Fibroblast of skin of left biceps (primary cell): ENCODE results near the gene ATP6V0D1.

Source experiments
- DNase-seq, 2 experiments: peaks; one replicate each; pipeline ENCODE4 v3.0.0-alpha.2; 2013; ENCODE audit warnings: low read depth in 2 of 2

Gene ATP6V0D1

DNA sequence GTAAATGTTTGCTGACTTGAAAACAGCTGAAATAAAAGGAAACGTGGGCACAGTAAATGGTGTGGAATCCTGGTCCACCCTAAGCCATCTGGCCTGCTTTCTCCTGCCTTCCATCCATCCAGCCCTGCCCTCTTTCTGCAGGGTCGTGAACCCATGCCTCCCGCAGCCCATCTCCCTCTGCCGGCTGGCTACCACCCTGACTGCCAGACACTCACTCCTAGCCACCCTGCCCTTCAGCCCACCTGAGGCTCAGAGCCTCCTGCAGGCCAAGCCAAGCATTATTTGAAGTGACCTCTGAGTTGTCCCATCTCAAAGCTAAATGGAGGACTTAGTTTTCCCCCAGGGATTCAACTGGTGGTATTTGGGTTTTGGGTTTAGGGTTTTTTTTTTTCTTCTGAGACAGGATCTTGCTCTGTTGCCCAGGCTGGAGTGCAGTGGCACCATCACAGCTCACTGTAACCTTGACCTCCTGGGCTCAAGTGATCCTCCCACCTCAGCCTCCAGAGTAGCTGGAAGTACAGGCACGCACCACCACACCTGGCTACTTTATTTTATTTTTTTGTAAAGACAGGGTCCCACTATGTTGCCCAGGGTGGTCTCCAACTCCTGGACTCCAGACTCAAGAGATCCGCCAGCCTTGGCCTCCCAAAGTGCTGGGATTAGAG lies 73.0 kb downstream of the ATP6V0D1 start:
- DNase-seq, result no peak

DNA sequence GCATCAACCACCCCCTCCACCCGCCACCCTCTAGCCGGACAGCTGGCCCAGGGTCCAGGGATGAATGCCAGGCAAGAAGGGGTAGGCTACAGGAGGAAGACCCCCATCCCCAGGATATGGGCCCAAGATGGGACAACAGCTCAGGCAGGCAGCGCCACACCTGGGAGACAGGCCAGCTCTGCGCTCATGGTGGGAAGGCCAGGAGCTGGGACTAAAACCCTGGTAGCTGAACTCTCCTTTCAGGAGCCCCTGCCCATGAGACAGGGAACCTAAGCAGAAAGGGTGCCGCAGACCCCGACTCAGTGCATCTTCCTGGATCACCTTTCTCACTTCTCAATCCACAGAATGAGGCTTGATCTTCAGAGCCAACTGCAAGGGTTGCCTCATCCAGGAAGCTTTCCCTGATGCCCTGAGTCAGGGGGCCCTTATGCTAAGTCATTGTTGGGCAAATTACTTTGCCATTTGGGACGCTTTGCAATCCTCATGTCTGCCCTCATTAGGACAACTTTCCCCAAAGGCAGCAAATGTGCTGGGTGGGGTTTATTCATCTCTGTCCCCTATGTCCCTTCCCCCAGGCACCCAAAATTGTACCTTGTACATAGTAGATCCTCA lies 73.7 kb downstream of the ATP6V0D1 start:
- DNase-seq, result no peak

DNA sequence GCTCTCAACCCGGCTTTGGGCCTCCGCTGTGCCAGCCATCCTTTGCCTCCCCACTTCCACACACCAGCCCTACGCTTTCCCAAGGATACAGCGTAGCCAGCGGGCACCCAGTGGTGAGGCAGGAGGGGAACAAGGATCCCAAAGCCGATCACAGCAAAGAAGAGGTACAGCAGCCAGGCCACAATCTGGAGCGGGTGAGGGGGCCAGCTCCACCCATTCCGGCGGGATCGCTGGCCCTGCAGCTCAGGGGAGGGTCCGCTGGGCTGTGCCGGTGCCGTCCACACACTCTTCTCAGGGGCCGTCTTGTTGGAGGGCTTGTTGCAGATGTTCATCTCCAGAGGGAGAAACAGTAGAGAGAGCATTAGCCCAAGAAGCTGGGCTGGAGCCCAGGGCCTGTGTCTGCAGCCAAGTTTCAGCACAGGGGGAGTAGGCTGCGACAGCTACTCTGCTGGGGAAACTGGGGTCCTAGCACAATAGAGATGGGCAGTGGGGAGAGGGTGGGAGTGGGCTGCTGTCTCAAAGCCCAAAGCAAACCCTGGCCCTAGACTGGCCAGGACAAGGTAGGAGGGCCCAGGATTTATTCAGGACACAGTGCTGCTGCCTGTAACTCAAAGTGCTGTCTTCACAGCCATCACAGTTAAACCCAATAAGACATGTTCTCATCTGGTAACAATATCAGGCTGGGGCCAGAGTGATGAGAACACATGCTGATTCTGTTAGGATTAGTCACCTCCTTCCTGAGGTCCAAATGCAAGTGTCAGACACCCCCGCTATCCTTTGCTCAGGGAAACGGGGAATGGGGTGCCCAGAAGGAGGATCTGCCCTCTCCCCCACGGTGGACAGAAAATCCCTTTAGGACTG lies 74.6 kb downstream of the ATP6V0D1 start:
- peak; percentile 74 to 76 for DNase-seq

DNA sequence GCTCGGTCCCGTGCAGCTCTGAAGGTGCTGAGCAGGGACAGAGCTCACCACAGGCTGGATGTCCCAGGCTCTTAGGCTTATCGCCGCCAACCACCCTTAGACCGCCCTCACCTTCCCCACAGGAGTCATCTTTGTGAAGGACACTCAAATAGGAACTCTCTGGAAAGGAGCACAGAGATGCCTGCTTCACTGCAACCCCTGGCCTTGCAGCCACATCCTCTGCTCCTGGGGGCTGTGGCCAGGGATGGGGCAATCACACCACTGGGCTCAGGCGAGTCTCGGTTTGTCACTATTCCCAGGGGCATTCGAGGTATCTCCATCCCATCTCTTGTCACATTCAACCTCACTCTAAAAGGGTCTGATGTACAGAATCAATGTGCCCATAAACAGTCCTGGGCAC lies 75.6 kb downstream of the ATP6V0D1 start:
- DNase-seq, result no peak

DNA sequence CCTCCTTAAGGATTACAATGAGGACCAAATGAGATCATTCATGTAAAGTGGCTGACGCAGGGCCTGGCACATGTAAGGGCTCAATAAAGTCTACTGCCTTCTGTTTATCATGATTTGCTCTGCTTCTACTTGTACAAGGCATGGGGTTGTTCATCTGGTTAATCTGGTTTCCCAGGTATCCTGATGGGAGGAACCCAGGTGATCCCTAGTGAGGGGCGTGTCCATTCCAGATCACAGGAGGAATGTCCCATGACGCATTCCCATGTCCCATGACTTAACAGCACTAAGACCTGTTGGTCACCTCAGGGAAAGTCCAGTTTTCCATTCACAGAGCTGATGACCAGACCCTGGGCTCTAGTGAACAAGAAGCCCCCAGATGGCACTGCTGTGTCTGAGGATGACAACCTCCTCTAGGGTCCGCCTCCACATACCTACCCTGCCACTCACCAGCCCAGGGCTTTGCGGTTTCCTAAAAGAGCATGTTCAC lies 76.2 kb downstream of the ATP6V0D1 start:
- no peak for DNase-seq

DNA sequence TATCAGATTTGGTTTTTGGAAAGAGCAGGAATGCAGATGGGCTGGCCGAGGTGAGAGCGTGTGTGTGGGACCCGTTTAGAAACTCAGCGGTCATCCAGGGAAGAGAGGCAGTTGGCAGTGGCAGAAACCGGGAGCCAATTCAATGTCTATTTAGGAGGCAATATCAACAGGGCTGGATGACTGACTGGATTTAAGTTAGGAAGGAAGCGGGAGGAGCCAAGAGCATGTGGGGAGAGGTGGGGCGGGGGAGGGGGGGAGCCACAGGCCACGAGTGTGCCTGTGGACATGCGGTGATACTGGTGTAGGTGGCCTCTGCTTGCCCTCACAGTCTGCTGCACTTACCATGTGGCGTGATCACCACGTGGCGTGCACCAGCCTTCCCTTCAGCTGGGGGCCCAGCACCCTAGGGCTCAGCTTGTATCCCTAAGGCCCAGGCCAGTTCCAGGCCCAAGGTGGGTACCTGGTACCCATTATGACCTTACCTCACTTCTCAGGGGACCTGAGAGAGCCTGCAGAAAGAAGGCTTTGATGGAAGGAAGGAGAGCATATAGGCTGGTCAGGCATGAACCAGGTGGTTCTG lies 76.9 kb downstream of the ATP6V0D1 start:
- no peak for DNase-seq

DNA sequence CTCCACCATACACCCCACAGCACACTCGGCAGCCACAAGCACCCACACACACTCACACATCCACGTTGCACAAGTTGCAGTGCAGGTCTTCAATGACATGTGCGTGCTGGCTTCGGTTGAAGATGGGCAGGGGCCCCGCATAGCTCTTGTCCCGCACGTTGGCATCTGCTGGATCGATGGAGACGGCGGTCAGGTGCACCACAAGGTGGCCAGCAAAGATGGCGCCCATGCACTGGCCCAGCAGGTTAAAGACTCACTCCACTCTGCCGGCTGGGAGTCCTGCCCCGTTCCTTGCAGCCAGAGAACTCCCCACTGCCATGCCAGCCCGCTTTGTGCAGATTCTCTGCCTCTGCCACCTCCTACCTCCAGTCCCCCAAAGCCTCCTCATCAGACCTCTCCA lies 80.1 kb downstream of the ATP6V0D1 start:
- DNase-seq, result no peak

DNA sequence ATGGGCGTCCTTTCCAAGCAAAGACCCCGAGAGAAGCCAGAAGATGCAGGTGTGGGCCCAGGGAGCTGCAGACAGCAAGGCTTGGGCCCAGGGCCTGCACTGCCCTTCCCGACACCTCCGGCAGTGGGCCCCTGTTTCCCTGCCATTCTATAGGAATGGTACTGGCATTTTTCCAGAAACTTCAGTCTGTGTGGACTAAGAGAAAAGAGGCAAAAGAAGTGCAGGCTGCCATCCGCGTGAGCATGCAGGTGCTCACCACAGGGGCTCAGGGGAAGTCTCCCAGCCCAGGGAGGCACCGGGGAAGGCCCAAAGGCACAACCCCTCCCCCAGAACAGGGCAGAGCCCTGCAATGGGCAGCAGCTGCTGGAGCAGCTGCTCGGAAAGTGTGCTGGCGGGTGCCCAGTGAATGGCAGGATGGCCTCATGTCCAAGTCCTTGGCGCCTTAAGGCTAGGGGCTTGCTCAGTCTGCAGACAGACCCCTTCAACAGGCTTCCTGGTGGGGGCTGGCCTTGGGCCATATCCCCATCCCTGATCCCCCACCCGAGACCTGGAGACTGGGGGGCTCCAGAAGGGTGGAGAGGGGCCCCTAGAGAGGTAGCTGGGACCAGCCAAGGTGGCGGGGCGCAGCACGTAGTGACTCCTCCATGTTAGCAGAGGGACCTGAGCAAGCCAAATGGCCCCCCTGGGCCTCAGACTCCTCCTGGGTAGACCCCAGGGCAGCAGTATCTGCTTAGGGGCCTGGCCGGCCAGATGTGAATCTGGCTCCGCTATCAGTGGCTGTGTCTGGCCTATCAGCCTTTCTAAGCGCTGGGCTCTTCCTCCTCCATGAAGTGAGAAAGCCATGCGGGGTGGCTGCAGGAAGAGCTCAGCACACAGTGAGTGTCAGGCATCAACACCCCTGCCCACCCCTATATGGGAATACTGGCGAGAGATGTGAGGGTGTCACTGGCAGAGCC lies 80.9 kb downstream of the ATP6V0D1 start:
- DNase-seq, result no peak

DNA sequence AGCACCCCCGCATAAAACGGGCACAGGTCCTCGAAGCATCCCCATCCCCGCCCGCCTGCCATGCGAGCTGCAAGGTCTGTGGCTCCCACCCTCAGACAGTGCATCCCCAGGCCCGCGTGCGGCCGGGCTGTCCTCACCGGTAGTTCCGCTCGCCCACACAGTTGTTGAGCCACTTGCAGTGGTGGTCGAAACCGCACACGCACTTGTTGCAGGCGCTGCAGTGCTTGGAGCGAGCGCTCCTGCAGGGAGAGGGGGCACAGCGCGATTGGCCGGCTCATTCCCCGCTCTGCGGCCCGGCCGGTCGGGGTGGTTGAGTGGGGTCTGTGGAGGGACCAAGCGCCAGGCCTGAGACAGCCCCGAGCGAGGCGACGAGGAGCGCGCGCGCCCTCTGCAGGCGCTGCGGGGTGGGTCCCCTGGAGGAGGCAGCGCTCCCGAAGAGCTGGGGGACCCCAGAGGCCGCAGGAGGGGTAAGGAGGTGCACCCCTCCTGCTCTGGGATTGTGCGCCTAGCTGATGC lies 81.7 kb downstream of the ATP6V0D1 start:
- no peak for DNase-seq

DNA sequence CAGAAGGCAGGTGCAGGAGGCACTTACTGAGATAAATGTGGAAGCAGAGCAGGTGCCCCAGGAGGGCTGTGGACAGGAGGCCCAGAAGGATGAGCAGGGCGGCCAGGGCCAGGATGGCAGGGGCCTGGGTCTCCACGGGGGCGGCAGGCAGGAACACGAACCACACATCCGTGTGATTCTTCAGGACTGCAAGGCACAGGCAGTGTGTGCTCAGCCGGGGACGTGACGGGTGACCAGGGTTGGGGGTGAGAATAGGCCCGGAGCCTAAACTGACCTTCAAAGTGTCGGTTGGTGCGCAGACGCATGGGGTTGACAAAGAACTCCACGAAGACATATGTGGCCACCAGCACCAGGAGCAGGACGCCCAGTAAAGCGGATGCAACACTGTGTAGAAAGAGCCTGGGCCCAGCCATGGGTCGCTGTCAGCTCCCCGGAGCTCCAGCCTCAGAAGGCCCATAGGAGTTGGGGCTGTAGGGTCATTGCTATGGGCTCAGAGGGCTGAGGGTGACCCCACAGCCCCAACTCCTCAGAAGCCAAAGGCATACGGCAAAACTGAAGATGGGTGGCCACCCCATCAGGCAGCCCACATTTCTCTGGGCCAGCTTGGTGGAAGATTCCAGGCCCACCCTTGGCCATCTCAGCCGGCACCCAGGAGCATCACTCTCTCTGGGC lies 82.3 kb downstream of the ATP6V0D1 start:
- DNase-seq, result no peak

DNA sequence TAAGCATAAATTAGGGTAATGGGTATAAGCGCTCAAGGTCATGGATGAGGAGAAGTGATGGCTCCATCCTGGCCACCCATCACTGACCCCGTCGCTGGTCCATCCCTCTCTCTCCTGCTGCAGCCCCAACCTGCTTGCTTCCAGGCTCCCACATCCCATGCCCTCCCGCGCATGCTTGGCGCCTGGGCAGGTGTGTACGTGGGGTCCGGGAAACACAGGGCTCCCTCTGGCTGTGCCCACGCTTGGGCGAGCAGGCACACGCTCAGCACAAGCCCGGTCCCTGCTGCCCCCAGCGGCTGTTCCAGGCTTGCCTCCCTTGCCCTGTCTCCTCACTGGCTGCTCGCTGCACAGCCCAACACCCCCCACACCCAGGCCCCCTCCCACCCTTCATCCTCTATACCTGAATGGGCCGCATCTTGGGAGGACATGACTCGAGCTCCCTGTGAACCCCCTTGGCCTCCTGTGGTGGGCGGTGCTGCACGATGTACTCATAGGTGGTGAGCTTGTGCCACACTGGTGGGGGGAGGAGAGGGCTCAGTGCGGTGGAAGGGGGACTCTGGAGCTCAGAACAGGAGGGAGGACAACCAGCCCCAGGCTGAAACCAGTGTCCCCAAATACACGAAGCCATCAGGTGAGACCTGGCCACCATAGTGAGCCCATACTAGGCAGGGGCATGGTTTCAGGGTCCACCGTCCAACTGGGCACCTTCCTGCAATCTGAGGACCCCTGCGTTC lies 83.0 kb downstream of the ATP6V0D1 start:
- no peak for DNase-seq

DNA sequence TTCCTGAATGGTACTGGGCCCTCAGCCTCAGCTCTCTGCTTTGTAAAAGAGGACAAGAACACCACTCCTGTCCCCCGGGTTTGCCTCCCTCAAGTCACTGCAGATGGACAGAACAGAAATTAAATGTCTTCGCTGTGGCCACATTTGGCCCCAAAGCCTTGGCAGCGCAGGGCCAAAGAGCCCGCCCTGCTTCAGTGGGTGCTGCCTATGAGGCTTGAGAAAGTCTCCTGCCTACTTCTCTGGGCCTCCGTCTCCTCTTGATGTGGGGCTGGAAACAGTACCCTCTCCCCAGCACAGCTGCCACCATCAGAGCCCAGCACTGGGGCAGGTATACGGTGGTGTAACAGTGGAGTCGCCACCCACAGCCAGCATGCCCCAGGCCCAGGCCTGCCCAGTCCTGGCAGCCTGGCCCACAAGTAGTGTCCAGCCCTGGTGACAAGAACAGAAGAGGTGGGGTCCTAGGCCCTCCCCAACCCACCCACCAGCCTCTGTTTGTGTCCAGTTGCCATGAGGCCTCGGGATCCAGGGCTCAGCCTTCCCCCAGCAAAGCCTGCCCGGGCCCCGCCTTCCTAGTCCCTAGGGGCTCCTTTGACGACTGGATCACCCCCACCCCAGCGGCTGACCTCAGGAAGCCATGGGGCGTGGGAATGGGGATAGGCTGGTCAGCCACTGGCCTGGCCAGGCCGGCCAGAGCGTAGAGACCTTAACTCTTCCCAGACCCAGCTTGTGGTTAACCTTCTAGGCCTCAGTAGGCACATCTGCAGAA lies 83.7 kb downstream of the ATP6V0D1 start:
- DNase-seq, result no peak

DNA sequence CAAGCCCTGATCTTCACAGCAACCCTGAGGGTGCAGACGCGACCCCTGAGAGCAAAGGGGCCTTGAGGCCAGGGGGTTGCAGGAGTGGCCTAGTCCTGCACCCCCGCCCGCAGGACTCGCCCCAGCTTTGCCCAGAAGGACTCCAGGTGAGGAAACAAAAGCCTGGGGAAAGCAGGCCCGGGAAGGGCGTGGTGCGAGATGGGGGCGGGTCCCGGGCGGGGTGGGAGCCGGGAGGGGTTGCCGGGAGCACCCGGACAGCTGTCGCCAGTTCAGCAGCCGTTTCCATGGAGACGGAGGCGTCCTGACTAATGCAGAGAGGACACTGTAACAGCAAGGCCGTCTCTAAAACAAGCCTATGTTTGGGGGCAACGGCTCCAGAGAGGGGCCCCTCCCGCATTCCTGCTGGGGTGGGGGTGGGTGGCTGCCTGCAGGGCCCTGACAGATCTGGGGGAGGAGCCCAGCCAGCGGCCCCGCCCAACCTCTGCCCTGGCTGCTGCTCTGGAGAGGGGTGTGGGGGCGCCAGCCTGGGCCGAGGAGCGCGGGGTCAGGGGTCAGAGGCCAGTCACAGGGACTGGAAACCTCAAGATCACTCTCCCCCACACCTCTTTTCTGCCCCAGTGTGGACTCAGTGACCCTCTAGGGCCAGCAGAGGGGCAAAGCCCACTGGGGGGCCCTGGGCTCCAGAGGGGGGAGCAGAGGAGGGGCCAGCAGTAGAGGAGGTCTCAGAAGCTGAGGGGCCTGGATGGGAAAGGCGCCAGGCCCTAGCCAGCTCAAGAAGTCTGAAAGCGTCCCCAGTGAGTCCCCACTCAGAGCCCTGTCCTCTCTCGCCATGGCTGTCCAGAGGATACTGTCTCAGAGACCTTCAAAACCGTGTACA lies 84.6 kb downstream of the ATP6V0D1 start:
- DNase-seq, result no peak

DNA sequence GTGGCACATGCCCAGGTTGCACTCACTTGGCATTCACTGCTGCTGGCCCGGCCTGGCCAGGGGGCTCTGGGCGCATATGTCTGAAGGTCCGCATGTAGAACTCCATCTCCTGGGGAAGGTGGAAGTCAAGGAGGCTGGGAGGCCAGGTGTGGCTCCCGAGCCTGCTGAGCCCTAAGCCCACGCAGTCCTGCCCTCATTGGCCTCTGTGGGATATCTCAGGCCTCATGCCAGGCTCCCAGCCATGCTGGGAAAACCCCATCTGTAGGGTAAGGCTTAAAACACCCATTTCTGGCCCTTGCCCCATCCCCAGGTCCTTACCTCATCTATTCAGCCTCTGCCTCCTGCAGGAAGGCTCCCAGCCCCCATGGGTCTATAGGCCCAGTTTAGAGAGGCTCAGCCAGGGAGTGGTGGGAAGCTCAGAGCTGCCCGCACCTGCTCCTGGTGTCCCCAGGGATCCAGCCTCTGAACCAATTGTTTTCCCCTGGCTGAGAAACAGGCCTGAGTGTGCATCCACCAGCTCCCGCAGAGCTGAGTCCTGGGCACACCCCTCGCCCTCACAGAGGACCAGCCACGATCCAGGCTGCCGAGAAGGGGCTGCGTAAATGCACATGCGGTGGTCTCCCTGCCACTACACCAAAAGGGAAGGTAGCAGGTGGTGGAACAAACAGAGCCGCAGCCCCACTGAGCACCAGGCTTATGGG lies 85.3 kb downstream of the ATP6V0D1 start:
- DNase-seq, result no peak

DNA sequence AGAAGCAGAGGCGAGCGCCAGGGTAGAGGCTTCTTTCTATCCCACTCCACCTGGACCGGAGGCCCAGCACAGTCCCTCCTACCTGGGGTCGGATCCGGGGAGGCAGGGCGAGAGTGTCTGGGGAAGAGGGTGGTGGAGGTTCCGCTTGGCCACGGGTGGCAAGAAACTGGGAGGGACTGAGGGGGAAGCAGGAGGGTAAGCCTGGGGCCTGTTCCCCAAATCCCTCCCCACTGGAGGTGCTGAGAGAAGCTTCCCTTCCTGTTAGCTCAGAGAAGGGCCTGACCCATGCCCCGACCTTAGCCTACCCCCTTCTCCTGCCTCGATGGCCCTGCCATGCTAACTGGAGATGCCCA lies 85.9 kb downstream of the ATP6V0D1 start:
- no peak for DNase-seq

DNA sequence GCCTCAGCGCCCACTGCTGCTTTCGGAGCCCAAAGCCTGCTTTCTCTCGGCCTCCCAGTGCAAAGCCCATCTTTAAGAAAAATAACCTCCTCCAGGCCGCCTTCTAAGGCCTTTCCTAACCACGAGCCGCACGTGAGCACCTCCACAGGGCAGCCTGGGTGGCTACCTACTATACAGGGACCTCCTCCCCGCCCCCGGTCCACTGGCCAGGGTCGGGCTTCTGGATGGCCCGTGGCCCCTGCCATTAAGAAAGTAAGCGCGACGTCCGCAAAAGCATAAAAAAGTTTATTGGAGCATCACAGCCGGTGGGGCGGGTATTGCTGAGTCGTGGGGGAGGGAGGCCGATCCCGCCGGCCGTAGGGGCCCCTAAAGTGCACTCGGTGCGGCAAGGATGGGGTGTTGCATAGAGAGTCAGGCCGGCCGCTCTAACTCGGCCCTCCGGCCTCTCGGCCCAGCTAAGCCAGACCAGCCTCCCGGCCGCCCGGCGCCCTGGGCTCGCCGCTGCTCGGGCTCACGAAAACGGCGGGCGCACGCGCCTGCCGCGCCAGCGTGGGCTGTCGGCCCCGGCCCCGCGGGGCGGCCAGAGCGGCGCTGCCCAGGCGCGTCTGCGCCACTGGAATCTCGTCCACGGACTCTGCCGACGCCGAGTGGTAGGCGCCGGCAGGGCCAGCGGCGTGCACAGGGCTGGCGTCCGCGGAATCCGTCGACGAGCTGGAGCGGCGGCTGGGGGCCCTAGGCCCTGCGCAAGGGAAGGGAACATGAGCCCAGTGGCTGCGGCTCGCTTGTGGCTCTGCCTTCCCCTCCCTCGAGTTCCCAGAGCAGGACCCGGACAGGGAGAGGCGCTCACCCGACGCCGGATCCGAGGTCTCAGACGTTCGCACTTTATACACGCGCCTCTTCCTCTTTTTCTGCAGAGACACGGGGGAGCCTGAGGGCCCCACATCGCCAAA lies 86.5 kb downstream of the ATP6V0D1 start:
- no peak for DNase-seq
